ENCODE data around the gene RAB31. TPM values are rescaled to one million over a fixed set of nuclear protein-coding genes. Genes with fewer than 3 reads are reported as not detected.
A peak's percentile ranks its signal among the peaks of the same experiment; 100 is the strongest.

The RAB31 gene
- total and polyA plus RNA-seq, 2 of the 13 experiments (the other 11 are each of a cell fraction or from before 2014, with no cell fraction given), result 1.1 to 1.7 TPM

DNA sequence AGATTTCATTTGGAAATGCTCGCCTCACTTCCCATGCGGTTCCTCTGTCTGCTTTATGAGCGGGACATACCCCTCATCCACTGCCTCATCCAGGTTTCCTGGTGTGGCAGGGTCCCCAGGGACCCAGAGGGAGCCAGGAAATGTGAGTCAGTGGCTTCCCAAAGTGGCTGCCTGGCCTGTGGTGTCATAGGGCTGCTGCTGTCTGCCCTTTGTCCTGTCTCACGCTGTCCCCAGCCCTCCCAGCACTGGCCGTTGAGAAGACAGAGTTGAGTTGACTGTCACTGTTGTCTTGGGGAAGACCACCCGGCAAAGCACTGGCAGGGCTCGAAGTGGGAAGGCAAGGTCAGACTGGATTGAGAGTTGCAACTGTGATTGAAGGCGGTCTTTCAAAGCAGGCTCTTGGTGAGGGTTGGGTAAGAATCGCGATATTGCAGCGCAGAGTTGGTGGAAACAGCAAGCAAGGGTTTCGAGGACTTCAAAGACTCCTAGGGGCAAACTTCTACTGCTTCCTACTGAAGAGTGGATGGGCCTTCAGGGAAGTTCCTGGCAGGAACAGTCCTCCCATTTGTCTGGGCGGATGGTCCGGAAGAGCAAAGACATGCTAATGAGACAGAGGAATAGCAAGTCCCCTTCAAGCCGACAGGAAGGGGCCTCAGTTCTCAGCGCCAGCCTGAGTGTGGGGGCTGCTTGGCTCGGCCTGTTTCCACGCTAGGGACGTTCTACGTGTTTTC, 33.9 kb downstream of the RAB31 start (continued):
- TF ChIP-seq JARID2 (CRISPR knock-in tag; IDR thresholded peaks at IDR 0.05; ENCODE audit: insufficient replicate concordance), result no peak
- peak; percentile 48; the same call in 1 of the 2 replicates for TF ChIP-seq ZNF263 (CRISPR knock-in tag; IDR thresholded peaks at IDR 0.05)
- TF ChIP-seq PCBP1 (IDR thresholded peaks at IDR 0.05; ENCODE audit: borderline replicate concordance, low read depth, low read length), result no peak
- TF ChIP-seq, protein P1, sequence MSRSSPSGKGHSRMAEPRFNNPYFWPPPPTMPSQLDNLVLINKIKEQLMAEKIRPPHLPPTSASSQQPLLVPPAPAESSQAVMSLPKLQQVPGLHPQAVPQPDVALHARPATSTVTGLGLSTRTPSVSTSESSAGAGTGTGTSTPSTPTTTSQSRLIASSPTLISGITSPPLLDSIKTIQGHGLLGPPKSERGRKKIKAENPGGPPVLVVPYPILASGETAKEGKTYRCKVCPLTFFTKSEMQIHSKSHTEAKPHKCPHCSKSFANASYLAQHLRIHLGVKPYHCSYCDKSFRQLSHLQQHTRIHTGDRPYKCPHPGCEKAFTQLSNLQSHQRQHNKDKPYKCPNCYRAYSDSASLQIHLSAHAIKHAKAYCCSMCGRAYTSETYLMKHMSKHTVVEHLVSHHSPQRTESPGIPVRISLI (CRISPR knock-in tag; IDR thresholded peaks at IDR 0.05; ENCODE audit: borderline replicate concordance), result no peak
- TF ChIP-seq BCL6 (CRISPR knock-in tag; IDR thresholded peaks at IDR 0.05), result no peak
- no peak for TF ChIP-seq HCFC1 (IDR thresholded peaks at IDR 0.05; ENCODE audit: low read depth, low read length)
- TF ChIP-seq, protein P2, sequence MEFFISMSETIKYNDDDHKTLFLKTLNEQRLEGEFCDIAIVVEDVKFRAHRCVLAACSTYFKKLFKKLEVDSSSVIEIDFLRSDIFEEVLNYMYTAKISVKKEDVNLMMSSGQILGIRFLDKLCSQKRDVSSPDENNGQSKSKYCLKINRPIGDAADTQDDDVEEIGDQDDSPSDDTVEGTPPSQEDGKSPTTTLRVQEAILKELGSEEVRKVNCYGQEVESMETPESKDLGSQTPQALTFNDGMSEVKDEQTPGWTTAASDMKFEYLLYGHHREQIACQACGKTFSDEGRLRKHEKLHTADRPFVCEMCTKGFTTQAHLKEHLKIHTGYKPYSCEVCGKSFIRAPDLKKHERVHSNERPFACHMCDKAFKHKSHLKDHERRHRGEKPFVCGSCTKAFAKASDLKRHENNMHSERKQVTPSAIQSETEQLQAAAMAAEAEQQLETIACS (CRISPR knock-in tag; IDR thresholded peaks at IDR 0.05), result no peak
- TF ChIP-seq, protein P3, sequence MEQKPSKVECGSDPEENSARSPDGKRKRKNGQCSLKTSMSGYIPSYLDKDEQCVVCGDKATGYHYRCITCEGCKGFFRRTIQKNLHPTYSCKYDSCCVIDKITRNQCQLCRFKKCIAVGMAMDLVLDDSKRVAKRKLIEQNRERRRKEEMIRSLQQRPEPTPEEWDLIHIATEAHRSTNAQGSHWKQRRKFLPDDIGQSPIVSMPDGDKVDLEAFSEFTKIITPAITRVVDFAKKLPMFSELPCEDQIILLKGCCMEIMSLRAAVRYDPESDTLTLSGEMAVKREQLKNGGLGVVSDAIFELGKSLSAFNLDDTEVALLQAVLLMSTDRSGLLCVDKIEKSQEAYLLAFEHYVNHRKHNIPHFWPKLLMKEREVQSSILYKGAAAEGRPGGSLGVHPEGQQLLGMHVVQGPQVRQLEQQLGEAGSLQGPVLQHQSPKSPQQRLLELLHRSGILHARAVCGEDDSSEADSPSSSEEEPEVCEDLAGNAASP (CRISPR knock-in tag; IDR thresholded peaks at IDR 0.05; ENCODE audit: borderline replicate concordance), result no peak
- no peak for TF ChIP-seq GABPA (IDR thresholded peaks at IDR 0.05; ENCODE audit: low read depth, low read length)
- TF ChIP-seq GABPA (CRISPR knock-in tag; IDR thresholded peaks at IDR 0.05; ENCODE audit: low read depth), result no peak
- no peak for TF ChIP-seq XBP1 (CRISPR knock-in tag; IDR thresholded peaks at IDR 0.05)
- TF ChIP-seq, protein P4, sequence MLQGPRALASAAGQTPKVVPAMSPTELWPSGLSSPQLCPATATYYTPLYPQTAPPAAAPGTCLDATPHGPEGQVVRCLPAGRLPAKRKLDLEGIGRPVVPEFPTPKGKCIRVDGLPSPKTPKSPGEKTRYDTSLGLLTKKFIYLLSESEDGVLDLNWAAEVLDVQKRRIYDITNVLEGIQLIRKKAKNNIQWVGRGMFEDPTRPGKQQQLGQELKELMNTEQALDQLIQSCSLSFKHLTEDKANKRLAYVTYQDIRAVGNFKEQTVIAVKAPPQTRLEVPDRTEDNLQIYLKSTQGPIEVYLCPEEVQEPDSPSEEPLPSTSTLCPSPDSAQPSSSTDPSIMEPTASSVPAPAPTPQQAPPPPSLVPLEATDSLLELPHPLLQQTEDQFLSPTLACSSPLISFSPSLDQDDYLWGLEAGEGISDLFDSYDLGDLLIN (CRISPR knock-in tag; IDR thresholded peaks at IDR 0.05; ENCODE audit: borderline replicate concordance), result no peak
- no peak for TF ChIP-seq JUN (CRISPR knock-in tag; IDR thresholded peaks at IDR 0.05)
- TF ChIP-seq KLF6 (CRISPR knock-in tag; IDR thresholded peaks at IDR 0.05), result no peak
- peak; percentile 59; the same call in 1 of the 2 replicates for TF ChIP-seq BORCS8-MEF2B (CRISPR knock-in tag; IDR thresholded peaks at IDR 0.05)
- TF ChIP-seq SYNCRIP (IDR thresholded peaks at IDR 0.05; ENCODE audit: insufficient read depth, low read depth, low read length), result no peak
- TF ChIP-seq, protein P5, sequence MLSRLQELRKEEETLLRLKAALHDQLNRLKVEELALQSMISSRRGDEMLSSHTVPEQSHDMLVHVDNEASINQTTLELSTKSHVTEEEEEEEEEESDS (CRISPR knock-in tag; IDR thresholded peaks at IDR 0.05; ENCODE audit: borderline replicate concordance), result no peak
- TF ChIP-seq, protein P6, sequence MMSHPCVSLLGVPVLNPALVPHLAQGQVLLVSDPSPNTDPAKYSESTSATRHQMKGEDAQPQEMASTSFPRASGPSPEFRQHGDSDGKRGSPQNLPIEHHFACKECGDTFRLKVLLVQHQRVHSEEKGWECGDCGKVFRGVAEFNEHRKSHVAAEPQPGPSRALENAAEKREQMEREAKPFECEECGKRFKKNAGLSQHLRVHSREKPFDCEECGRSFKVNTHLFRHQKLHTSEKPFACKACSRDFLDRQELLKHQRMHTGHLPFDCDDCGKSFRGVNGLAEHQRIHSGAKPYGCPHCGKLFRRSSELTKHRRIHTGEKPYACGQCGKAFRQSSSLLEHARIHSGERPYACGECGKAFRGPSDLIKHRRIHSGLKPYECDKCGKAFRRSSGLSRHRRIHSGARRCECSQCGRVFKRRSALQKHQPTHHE (CRISPR knock-in tag; IDR thresholded peaks at IDR 0.05; ENCODE audit: borderline replicate concordance), result no peak
- TF ChIP-seq, protein P7, sequence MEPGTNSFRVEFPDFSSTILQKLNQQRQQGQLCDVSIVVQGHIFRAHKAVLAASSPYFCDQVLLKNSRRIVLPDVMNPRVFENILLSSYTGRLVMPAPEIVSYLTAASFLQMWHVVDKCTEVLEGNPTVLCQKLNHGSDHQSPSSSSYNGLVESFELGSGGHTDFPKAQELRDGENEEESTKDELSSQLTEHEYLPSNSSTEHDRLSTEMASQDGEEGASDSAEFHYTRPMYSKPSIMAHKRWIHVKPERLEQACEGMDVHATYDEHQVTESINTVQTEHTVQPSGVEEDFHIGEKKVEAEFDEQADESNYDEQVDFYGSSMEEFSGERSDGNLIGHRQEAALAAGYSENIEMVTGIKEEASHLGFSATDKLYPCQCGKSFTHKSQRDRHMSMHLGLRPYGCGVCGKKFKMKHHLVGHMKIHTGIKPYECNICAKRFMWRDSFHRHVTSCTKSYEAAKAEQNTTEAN (CRISPR knock-in tag; conservative IDR thresholded peaks at IDR 0.05), result no peak
- TF ChIP-seq NCOR1 (IDR thresholded peaks at IDR 0.05; ENCODE audit: borderline replicate concordance, low read length), result no peak
- no peak for TF ChIP-seq ZNF589 (CRISPR knock-in tag; conservative IDR thresholded peaks at IDR 0.05)
- TF ChIP-seq SSRP1 (CRISPR knock-in tag; IDR thresholded peaks at IDR 0.05), result no peak
- no peak for TF ChIP-seq ZNF235 (CRISPR knock-in tag; IDR thresholded peaks at IDR 0.05; ENCODE audit: borderline replicate concordance)
